ENCODE measurements around the gene TSPAN31. TPM values are rescaled to one million over a fixed set of nuclear protein-coding genes. Genes with fewer than 3 reads are reported as not detected.

Gene TSPAN31
- total and polyA plus RNA-seq, 9 of the 15 experiments (the other 6 are each of a cell fraction or from before 2014, with no cell fraction given), result 11.3 to 26.4 (median 14.3) TPM

GRCh38 chr12:57782608-57783465 lies 38.0 kb downstream of the TSPAN31 start, which contains the start of gene TSFM (continued):
- TF ChIP-seq ZNF699 (CRISPR knock-in tag; IDR thresholded peaks at IDR 0.05; ENCODE audit: insufficient replicate concordance) (no peak), SMAD1 (IDR thresholded peaks at IDR 0.05; ENCODE audit: low read depth, low read length, partially characterized antibody) (peak; percentile 74), HNRNPLL (IDR thresholded peaks at IDR 0.05; ENCODE audit: low read depth, low read length, poor library complexity, severe bottlenecking) (peak; percentile 66), ARID3A (IDR thresholded peaks at IDR 0.05; ENCODE audit: borderline replicate concordance, low read depth, low read length) (peak; percentile 36; the same call in 1 of the 2 replicates), HMGXB4 (CRISPR knock-in tag; IDR thresholded peaks at IDR 0.05) (no peak; the same call in 1 of the 2 replicates), MAFK (IDR thresholded peaks at IDR 0.05; ENCODE audit: low read length) (peak; percentile 2; the same call in 1 of the 2 replicates), BRCA1 (IDR thresholded peaks at IDR 0.05) (no peak), BRCA1 (CRISPR knock-in tag; IDR thresholded peaks at IDR 0.05) (no peak), HDAC1 (IDR thresholded peaks at IDR 0.05) (peak in 1 of 2 experiments; percentile 99; a peak in 2 of 4 replicates), AFF1 (IDR thresholded peaks at IDR 0.05; ENCODE audit: low read depth in 1 of 2, partially characterized antibody in 2 of 2) (peak; percentile 51 to 81), CREB5 (CRISPR knock-in tag; IDR thresholded peaks at IDR 0.05) (no peak), ATF2 (CRISPR knock-in tag; IDR thresholded peaks at IDR 0.05) (0 out of 2 replicates have a peak, but pooled peaks have one; percentile 38), ZNF324 (CRISPR knock-in tag; IDR thresholded peaks at IDR 0.05) (no peak), TRIM24 (IDR thresholded peaks at IDR 0.05) (peak in 1 of 2 experiments; percentile 79; a peak in 2 of 4 replicates), SIRT6 (IDR thresholded peaks at IDR 0.05; ENCODE audit: low read depth, low read length) (peak; percentile 81), XRCC5 (IDR thresholded peaks at IDR 0.05; ENCODE audit: low read depth, low read length) (peak; percentile 95)

Data from K562 (cell line).